GM19351 (cell line): ENCODE data around the gene ESPNL.
"Not testable (repeated sequence)": the region's sequence is repeated elsewhere in the genome, so short reads cannot be mapped to it uniquely, and the experiment has no call there.

Experiments
- ATAC-seq: cut with Tn5 transposase; IDR thresholded peaks from one replicate; pipeline ENCODE4 v1.9.1; 2021; ENCODE audit warnings: mild to moderate bottlenecking, moderate library complexity; ENCODE audit not compliant: unreplicated experiment

The ESPNL gene

GRCh38 chr2:238168196-238169047 lies 68.3 kb downstream of the ESPNL start:
- no peak for ATAC-seq

- ATAC-seq: no peak
These were observed 69.0 kb downstream of the ESPNL start for GRCh38 chr2:238169048-238169707.

- ATAC-seq: no peak
These were observed 69.6 kb downstream of the ESPNL start for GRCh38 chr2:238169708-238170251.

- no peak for ATAC-seq
These were observed 70.4 kb downstream of the ESPNL start for GRCh38 chr2:238170386-238171071.

GRCh38 chr2:238171072-238171431 lies 70.9 kb downstream of the ESPNL start:
- not testable (repeated sequence) for ATAC-seq

GRCh38 chr2:238171575-238172187 lies 71.5 kb downstream of the ESPNL start:
- no peak for ATAC-seq

GRCh38 chr2:238172439-238172838 lies 72.3 kb downstream of the ESPNL start:
- ATAC-seq: no peak

- ATAC-seq: no peak
These were observed 73.6 kb downstream of the ESPNL start for GRCh38 chr2:238173692-238174091.

- ATAC-seq: no peak
These were observed 74.2 kb downstream of the ESPNL start for GRCh38 chr2:238174291-238174690.

GRCh38 chr2:238174701-238175100 lies 74.6 kb downstream of the ESPNL start:
- no peak for ATAC-seq

- no peak for ATAC-seq
These were observed 76.5 kb downstream of the ESPNL start for GRCh38 chr2:238176613-238177012.

- no peak for ATAC-seq
These were observed 80.4 kb downstream of the ESPNL start for GRCh38 chr2:238180554-238180953.

GRCh38 chr2:238182362-238182761 lies 82.2 kb downstream of the ESPNL start:
- ATAC-seq: no peak
